Neural cell (in vitro differentiated cells): ENCODE results near the gene RELA. TPM values are rescaled to one million over a fixed set of nuclear protein-coding genes. Genes with fewer than 3 reads are reported as not detected.
A peak's percentile ranks its signal among the peaks of the same experiment; 100 is the strongest.

Source experiments
- H2AFZ ChIP-seq: fragments of 200-600, 300-800 bp; sonication (generic), shearing (Covaris generic); 2 replicates; pipeline ENCODE4 v1.6.0; 2014; ENCODE audit warnings: low read depth, mild to moderate bottlenecking, antibody characterized with exemption, low read length, moderate library complexity
- H3F3A ChIP-seq: fragments of 200-600 bp; shearing (Covaris generic); 2 replicates; pipeline ENCODE4 v1.6.1; 2016; ENCODE audit warnings: mild to moderate bottlenecking, moderate library complexity, mixed read lengths, antibody characterized with exemption, low read length; ENCODE audit not compliant: insufficient read depth, poor library complexity, severe bottlenecking
- H3K27ac ChIP-seq: fragments of 200-600, 300-800 bp; sonication (generic), shearing (Covaris generic); 2 replicates; pipeline ENCODE4 v1.5.1; 2014; ENCODE audit warnings: mild to moderate bottlenecking, low read length, moderate library complexity
- H3K27me3 ChIP-seq: fragments of 300-800, 200-600 bp; sonication (generic), shearing (Covaris generic); 2 replicates; pipeline ENCODE4 v1.6.0; 2014; ENCODE audit warnings: mild to moderate bottlenecking, low read depth, low read length, moderate library complexity; ENCODE audit not compliant: insufficient read depth
- H3K36me3 ChIP-seq: fragments of 300-800, 200-600 bp; sonication (generic), shearing (Covaris generic); 2 replicates; pipeline ENCODE4 v1.5.1; 2014; ENCODE audit warnings: mild to moderate bottlenecking, antibody characterized with exemption, low read length, moderate library complexity; ENCODE audit not compliant: insufficient read depth
- H3K4me2 ChIP-seq: fragments of 300-800, 200-600 bp; sonication (generic), shearing (Covaris generic); 2 replicates; pipeline ENCODE4 v1.6.0; 2014; ENCODE audit warnings: mild to moderate bottlenecking, low read length
- H3K4me3 ChIP-seq: fragments of 300-800, 200-600 bp; sonication (generic), shearing (Covaris generic); 2 replicates; pipeline ENCODE4 v1.5.1; 2014; ENCODE audit warnings: mild to moderate bottlenecking, low read length, moderate library complexity
- H3K79me2 ChIP-seq: fragments of 200-600 bp; shearing (Covaris generic); replicated peaks from 2 replicates; pipeline ENCODE4 v1.6.0; 2014; ENCODE audit warnings: mild to moderate bottlenecking, low read length, moderate library complexity; ENCODE audit not compliant: insufficient read depth
- H3K9ac ChIP-seq: fragments of 300-800, 200-600 bp; sonication (generic), shearing (Covaris generic); 2 replicates; pipeline ENCODE4 v1.6.1; 2016; ENCODE audit warnings: mild to moderate bottlenecking, low read length, mixed read lengths
- H3K9me2 ChIP-seq: fragments of 200-600 bp; shearing (Covaris generic); 2 replicates; pipeline ENCODE4 v1.6.1; 2016; ENCODE audit warnings: mild to moderate bottlenecking, low read length, mixed read lengths; ENCODE audit not compliant: insufficient read depth
- H3K9me3 ChIP-seq: fragments of 200-600, 300-800 bp; sonication (generic), shearing (Covaris generic); 2 replicates; pipeline ENCODE4 v1.6.1; 2016; ENCODE audit warnings: mild to moderate bottlenecking, mixed run types, low read length, moderate library complexity, mixed read lengths
- H4K20me1 ChIP-seq: fragments of 200-600 bp; shearing (Covaris generic); 2 replicates; pipeline ENCODE4 v1.6.1; 2016; ENCODE audit warnings: mild to moderate bottlenecking, mixed run types; ENCODE audit not compliant: insufficient read depth
- CTCF ChIP-seq: fragments of 450-650 bp; IDR thresholded peaks from 2 replicates; pipeline ENCODE4 v1.5.1; 2014; ENCODE audit warnings: antibody characterized with exemption, mild to moderate bottlenecking, moderate library complexity; ENCODE audit not compliant: poor library complexity, severe bottlenecking
- EP300 ChIP-seq: fragments of 450-650 bp; conservative IDR thresholded peaks from 2 replicates; pipeline ENCODE4 v1.6.1; 2014; ENCODE audit warnings: antibody characterized with exemption, mild to moderate bottlenecking, moderate library complexity; ENCODE audit not compliant: poor library complexity, severe bottlenecking
- EZH2 ChIP-seq: fragments of 200-600, 300-800 bp; shearing (Covaris generic), sonication (generic); IDR thresholded peaks from 2 replicates; pipeline ENCODE4 v1.6.1; 2014; ENCODE audit warnings: antibody characterized with exemption, low read length, borderline replicate concordance, mild to moderate bottlenecking; ENCODE audit not compliant: insufficient read depth, poor library complexity, severe bottlenecking
- MXI1 ChIP-seq: fragments of 450-650 bp; conservative IDR thresholded peaks from 2 replicates; pipeline ENCODE4 v1.6.1; 2014; ENCODE audit warnings: antibody characterized with exemption, mild to moderate bottlenecking; ENCODE audit not compliant: poor library complexity, severe bottlenecking
- POLR2AphosphoS5 ChIP-seq: IDR thresholded peaks from 2 replicates; pipeline ENCODE4 v1.6.1; 2012
- RAD21 ChIP-seq: fragments of 450-650 bp; conservative IDR thresholded peaks from 2 replicates; pipeline ENCODE4 v1.6.1; 2014; ENCODE audit warnings: antibody characterized with exemption, mild to moderate bottlenecking, moderate library complexity
- REST ChIP-seq: IDR thresholded peaks from 2 replicates; pipeline ENCODE4 v1.6.1; 2012; ENCODE audit warnings: borderline replicate concordance
- SMC3 ChIP-seq: fragments of 450-650 bp; conservative IDR thresholded peaks from 2 replicates; pipeline ENCODE4 v1.6.1; 2014; ENCODE audit warnings: antibody characterized with exemption, mild to moderate bottlenecking, moderate library complexity; ENCODE audit not compliant: poor library complexity
- TAF1 ChIP-seq: IDR thresholded peaks from 2 replicates; pipeline ENCODE4 v1.6.1; 2012; ENCODE audit warnings: low read depth
- polyA plus RNA-seq: library from polyadenylated mRNA; depleted of rRNA; stranded (reverse); fragments of >200 nt; gene quantifications from 2 replicates; pipeline ENCODE4 v1.2.3, GENCODE V29; 2014

The RELA gene
- polyA plus RNA-seq, 1 donor from 2014 or later = 19.3 TPM

DNA sequence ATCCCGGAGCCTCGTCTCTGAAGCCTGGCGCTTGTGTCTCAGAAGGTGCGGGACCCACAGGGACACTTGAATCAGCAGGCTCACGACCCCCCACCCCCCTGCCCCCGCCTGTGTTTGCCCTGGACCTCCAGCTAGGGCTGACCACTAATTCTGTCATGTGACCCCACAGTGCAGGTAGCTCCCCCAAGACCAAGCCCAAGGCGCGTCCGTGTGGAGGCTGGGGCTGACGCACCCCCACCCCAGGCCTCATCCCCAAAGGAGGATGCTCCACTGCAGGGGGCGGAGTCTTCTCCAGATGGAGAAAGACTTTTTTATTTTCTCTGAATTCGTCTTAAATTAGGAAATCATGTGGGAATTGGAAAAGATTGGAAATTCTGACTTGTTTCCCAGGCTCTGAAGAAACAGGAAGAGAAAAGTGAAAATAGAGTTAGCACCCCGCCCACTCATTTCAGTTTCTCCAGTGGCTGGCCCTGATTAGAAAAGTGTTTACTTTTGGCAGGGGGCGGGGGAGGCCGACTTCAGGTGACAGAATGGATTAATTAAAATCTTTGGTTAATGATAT lies 1.0 kb upstream of the RELA start:
- H3K9me2 ChIP-seq = no peaks in the 10 kb centered on the region
- peak overlapping the region; percentile 96 for H3K4me3 ChIP-seq
- TF ChIP-seq POLR2AphosphoS5 (peak; percentile 17), MXI1 (no peak)
- H4K20me1 ChIP-seq = no peaks in the 10 kb centered on the region
- H3K9ac ChIP-seq = peak overlapping the region; percentile 98
- no peaks in the 10 kb centered on the region for H3K9me3 ChIP-seq
- H3K36me3 ChIP-seq = no peaks in the 10 kb centered on the region
- H3K4me2 ChIP-seq = peak overlapping the region; percentile 71
- H3K79me2 ChIP-seq = peaks cover 10% of the 10 kb centered on the region
- H3F3A ChIP-seq = peaks cover 4% of the 10 kb centered on the region
- H3K27ac ChIP-seq = peak overlapping the region; percentile 95
- peak overlapping the region; percentile 83 for H2AFZ ChIP-seq
- H3K27me3 ChIP-seq = no peaks in the 10 kb centered on the region

GRCh38 chr11:65662247-65662798 lies 393 bp downstream of the RELA start:
- TF ChIP-seq TAF1 (no peak), SMC3 (no peak), POLR2AphosphoS5 (no peak), RAD21 (no peak), MXI1 (no peak), EP300 (no peak), REST (no peak), EZH2 (no peak), CTCF (no peak)
- Histone ChIP-seq H3K9me3 (no peaks in the 10 kb centered on the region), H3K4me3 (peak overlapping the region; percentile 96), H3K4me2 (peak overlapping the region; percentile 91), H3K9me2 (no peaks in the 10 kb centered on the region), H2AFZ (no peak overlapping the region), H4K20me1 (no peaks in the 10 kb centered on the region), H3K79me2 (peaks cover 10% of the 10 kb centered on the region), H3F3A (peaks cover 4% of the 10 kb centered on the region), H3K27me3 (no peaks in the 10 kb centered on the region), H3K9ac (peak overlapping the region; percentile 98), H3K36me3 (peaks cover 3% of the 10 kb centered on the region), H3K27ac (peak overlapping the region; percentile 57)
